LNCaP clone FGC (cell line): ENCODE data around the gene LMX1B.
"Not testable (repeated sequence)": the region's sequence is repeated elsewhere in the genome, so short reads cannot be mapped to it uniquely, and the experiment has no call there.

Source experiments
- DNase-seq: peaks from one replicate; pipeline ENCODE4 v3.0.0-alpha.2; 2011; ENCODE audit warnings: low read depth
- H3K4me3 ChIP-seq: 2 replicates; pipeline ENCODE4 v1.5.1; 2011; ENCODE audit warnings: mild to moderate bottlenecking, low read depth, low read length, control low read depth
- CTCF ChIP-seq: IDR thresholded peaks from 2 replicates; pipeline ENCODE4 v1.5.1; 2012; ENCODE audit warnings: mild to moderate bottlenecking; ENCODE audit not compliant: control insufficient read depth, insufficient read depth; ENCODE audit errors: extremely low read depth

Gene LMX1B

GRCh38 chr9:126722922-126723806 is 109.4 kb downstream of the LMX1B start:
- no peak for DNase-seq
- no peak for TF ChIP-seq CTCF
- peak overlapping the region; percentile 45 for H3K4me3 ChIP-seq

GRCh38 chr9:126723807-126724172 is 110.1 kb downstream of the LMX1B start:
- no peak overlapping the region for H3K4me3 ChIP-seq
- DNase-seq, result no peak
- TF ChIP-seq CTCF, result no peak

GRCh38 chr9:126724226-126724625 is 110.5 kb downstream of the LMX1B start:
- DNase-seq, result no peak
- no peak for TF ChIP-seq CTCF
- H3K4me3 ChIP-seq, result no peak overlapping the region

GRCh38 chr9:126725485-126725884 is 111.8 kb downstream of the LMX1B start:
- not testable (repeated sequence) for H3K4me3 ChIP-seq
- peak; percentile 76 for DNase-seq

GRCh38 chr9:126728210-126728609 is 114.5 kb downstream of the LMX1B start:
- not testable (repeated sequence) for DNase-seq, H3K4me3 ChIP-seq

- H3K4me3 ChIP-seq, DNase-seq: not testable (repeated sequence)
Measured at GRCh38 chr9:126730592-126730991, 116.9 kb downstream of the LMX1B start.

- H3K4me3 ChIP-seq, result no peak overlapping the region
- no peak for TF ChIP-seq CTCF
- DNase-seq, result no peak
Measured at GRCh38 chr9:126733005-126733404, 119.3 kb downstream of the LMX1B start.

- no peak overlapping the region for H3K4me3 ChIP-seq
- no peak for DNase-seq
- no peak for TF ChIP-seq CTCF
Measured at GRCh38 chr9:126734877-126735276, 121.1 kb downstream of the LMX1B start.
